Smooth muscle cell (in vitro differentiated cells): ENCODE measurements around the gene CHD9NB. TPM values are rescaled to one million over a fixed set of nuclear protein-coding genes. Genes with fewer than 3 reads are reported as not detected.

Source experiments
- DNase-seq: peaks from one replicate; lab custom pipeline; 2025; ENCODE audit not compliant: unreplicated experiment; lab: John Stamatoyannopoulos, UW
- H2AFZ ChIP-seq: fragments of 200-600 bp; sonication (generic); 2 replicates; pipeline ENCODE4 v1.6.0; 2016; ENCODE audit warnings: antibody characterized with exemption, low read depth, mild to moderate bottlenecking
- H3F3A ChIP-seq: fragments of 200-600 bp; sonication (generic); 2 replicates; pipeline ENCODE4 v1.6.0; 2017; ENCODE audit warnings: antibody characterized with exemption, low read depth
- H3K27ac ChIP-seq: fragments of 200-600 bp; sonication (generic); 2 replicates; pipeline ENCODE4 v1.5.1; 2016; ENCODE audit warnings: low read depth, mild to moderate bottlenecking
- H3K27me3 ChIP-seq: fragments of 200-600 bp; sonication (generic); 2 replicates; pipeline ENCODE4 v1.6.1; 2016; ENCODE audit warnings: low read depth, mild to moderate bottlenecking
- H3K36me3 ChIP-seq: fragments of 200-600 bp; sonication (generic); 2 replicates; pipeline ENCODE4 v1.5.1; 2016; ENCODE audit warnings: low read depth
- H3K4me1 ChIP-seq: fragments of 200-600 bp; sonication (generic); 2 replicates; pipeline ENCODE4 v1.5.1; 2016; ENCODE audit warnings: low read depth
- H3K4me2 ChIP-seq: fragments of 200-600 bp; sonication (generic); 2 replicates; pipeline ENCODE4 v1.6.0; 2016; ENCODE audit warnings: mild to moderate bottlenecking
- H3K4me3 ChIP-seq: fragments of 200-600 bp; sonication (generic); 2 replicates; pipeline ENCODE4 v1.5.1; 2016; ENCODE audit warnings: mild to moderate bottlenecking
- H3K79me2 ChIP-seq: fragments of 200-600 bp; sonication (generic); 2 replicates; pipeline ENCODE4 v1.6.0; 2016; ENCODE audit warnings: low read depth, mild to moderate bottlenecking
- H3K9ac ChIP-seq: fragments of 200-600 bp; sonication (generic); 2 replicates; pipeline ENCODE4 v1.6.0; 2016; ENCODE audit warnings: low read depth
- H3K9me3 ChIP-seq: fragments of 200-600 bp; sonication (generic); replicated peaks from 2 replicates; pipeline ENCODE4 v1.5.1; 2016; ENCODE audit warnings: low read depth
- H4K20me1 ChIP-seq: fragments of 200-600 bp; sonication (generic); 2 replicates; pipeline ENCODE4 v1.6.0; 2016; ENCODE audit warnings: low read depth
- WGBS: methylation state at CpG from one replicate; pipeline ENCODE4 v1.1.7; 2016; ENCODE audit warnings: low lambda C conversion rate; 5-methylcytosine and 5-hydroxymethylcytosine counted together
- polyA plus RNA-seq: library from polyadenylated mRNA; unstranded; fragments of >200 nt; fragmentation: Nextera tagmentation; extraction: Ambion mirVana; gene quantifications from 2 replicates; pipeline ENCODE4 v1.2.1, GENCODE V29; 2016
- total RNA-seq: library from RNA; depleted of rRNA; stranded (reverse); fragments of >200 nt; gene quantifications from 2 replicates; pipeline ENCODE4 v1.2.3, GENCODE V29; 2014
- TF ChIP-seq, protein P1 (sequence below): fragments of 200-600 bp; sonication (generic); IDR thresholded peaks from 2 replicates; pipeline ENCODE4 v1.5.1; 2017; ENCODE audit warnings: borderline replicate concordance, mild to moderate bottlenecking, antibody characterized with exemption; ENCODE audit not compliant: insufficient read depth, poor library complexity, severe bottlenecking

CHD9NB gene
- total and polyA plus RNA-seq, 2 experiments from 2014 or later, result not detected

DNA sequence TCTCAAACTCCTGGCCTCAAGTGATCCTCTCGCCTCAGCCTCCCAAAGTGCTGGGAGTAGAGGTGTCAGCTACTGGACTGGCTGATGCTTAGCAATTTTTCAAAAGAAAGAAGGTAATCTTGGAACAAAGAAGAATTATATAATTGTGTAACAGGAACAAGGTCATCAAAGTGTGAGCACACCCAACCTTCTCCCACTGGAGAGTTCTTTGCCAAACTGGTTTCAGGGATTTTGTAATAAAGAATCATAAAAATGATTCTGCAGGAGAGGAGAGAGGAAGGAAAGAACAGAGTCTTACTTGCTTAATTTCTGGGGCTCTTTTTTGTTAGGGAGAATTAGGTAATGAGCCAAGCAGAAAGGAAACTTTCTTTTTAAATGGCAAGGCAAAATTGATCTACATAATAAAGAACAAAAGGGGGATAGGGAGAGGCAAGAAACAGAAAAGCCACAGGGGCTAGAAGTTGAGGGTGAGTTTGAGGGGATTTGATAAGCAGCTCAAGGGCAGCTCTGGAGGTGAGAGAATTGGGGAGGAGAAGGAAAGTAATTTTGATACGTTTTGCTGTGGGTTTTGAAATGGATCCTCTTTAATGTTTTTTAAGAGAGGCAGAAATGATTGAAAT is 21.3 kb downstream of the CHD9NB start:
- H2AFZ ChIP-seq, result no peak overlapping the region
- DNase-seq, result no peak
- peaks cover 6% of the 10 kb centered on the region for H3K4me1 ChIP-seq
- 49% methylated on average over 2 of the region's 2 CpGs for WGBS
- H3K36me3 ChIP-seq, result no peaks in the 10 kb centered on the region
- no peaks in the 10 kb centered on the region for H3F3A ChIP-seq
- H3K9me3 ChIP-seq, result no peaks in the 10 kb centered on the region
- no peaks in the 10 kb centered on the region for H4K20me1 ChIP-seq
- peak overlapping the region; percentile 58 for H3K4me2 ChIP-seq
- H3K27me3 ChIP-seq, result no peaks in the 10 kb centered on the region
- H3K79me2 ChIP-seq, result no peaks in the 10 kb centered on the region
- H3K9ac ChIP-seq, result no peak overlapping the region
- TF ChIP-seq, protein P1, sequence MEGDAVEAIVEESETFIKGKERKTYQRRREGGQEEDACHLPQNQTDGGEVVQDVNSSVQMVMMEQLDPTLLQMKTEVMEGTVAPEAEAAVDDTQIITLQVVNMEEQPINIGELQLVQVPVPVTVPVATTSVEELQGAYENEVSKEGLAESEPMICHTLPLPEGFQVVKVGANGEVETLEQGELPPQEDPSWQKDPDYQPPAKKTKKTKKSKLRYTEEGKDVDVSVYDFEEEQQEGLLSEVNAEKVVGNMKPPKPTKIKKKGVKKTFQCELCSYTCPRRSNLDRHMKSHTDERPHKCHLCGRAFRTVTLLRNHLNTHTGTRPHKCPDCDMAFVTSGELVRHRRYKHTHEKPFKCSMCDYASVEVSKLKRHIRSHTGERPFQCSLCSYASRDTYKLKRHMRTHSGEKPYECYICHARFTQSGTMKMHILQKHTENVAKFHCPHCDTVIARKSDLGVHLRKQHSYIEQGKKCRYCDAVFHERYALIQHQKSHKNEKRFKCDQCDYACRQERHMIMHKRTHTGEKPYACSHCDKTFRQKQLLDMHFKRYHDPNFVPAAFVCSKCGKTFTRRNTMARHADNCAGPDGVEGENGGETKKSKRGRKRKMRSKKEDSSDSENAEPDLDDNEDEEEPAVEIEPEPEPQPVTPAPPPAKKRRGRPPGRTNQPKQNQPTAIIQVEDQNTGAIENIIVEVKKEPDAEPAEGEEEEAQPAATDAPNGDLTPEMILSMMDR, result no peak
- H3K4me3 ChIP-seq, result no peak overlapping the region
- no peak overlapping the region for H3K27ac ChIP-seq

DNA sequence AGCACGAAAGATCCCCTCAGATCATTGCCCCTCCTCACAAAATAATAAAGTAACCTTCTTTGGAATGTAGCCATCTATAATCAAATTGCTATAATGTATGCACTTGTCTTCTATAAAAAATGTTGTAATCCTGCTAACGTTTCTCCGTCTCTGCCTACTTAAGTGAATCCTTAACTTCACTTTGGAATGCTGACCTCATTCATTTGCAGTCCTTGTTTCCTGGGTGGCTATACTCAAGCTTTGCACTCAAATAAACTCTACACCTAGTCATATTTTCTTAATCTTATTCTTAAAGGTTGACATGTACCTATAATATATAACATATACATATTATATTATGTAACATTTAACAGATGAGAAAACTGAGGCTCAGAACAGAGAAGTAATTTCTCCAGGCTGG is 22.7 kb downstream of the CHD9NB start:
- H4K20me1 ChIP-seq, result no peaks in the 10 kb centered on the region
- H3K4me1 ChIP-seq, result peaks cover 6% of the 10 kb centered on the region
- DNase-seq, result no peak
- H3F3A ChIP-seq, result no peaks in the 10 kb centered on the region
- H3K9ac ChIP-seq, result no peak overlapping the region
- no peaks in the 10 kb centered on the region for H3K27me3 ChIP-seq
- no peak overlapping the region for H2AFZ ChIP-seq
- TF ChIP-seq, protein P1, result no peak
- 67% methylated on average over 3 of the region's 3 CpGs for WGBS
- no peaks in the 10 kb centered on the region for H3K36me3 ChIP-seq
- no peaks in the 10 kb centered on the region for H3K79me2 ChIP-seq
- H3K4me2 ChIP-seq, result no peak overlapping the region
- no peak overlapping the region for H3K27ac ChIP-seq
- H3K9me3 ChIP-seq, result no peaks in the 10 kb centered on the region
- no peak overlapping the region for H3K4me3 ChIP-seq

DNA sequence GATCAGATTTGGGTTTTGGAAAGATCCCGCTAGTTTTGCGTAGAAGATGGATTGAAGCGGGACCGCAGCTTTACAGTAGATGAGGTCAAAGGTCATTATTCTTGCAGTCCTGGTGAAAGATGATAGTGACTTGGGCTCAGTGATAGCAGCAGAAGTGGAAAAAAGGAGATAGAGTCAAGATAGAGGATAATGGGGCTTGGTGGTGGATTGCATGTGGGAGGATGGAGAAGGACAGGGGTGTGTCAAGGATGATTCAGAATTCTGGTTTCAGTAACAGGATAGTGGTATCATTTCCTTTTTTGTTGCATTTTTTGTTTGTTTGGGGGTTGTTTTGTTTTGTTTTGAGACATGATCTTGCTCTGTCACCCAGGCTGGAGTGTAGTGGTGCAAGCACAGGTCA is 28.7 kb downstream of the CHD9NB start:
- Histone ChIP-seq H3K9me3 (no peaks in the 10 kb centered on the region), H2AFZ (no peak overlapping the region), H3F3A (no peaks in the 10 kb centered on the region), H3K4me1 (no peaks in the 10 kb centered on the region), H3K4me3 (no peak overlapping the region), H4K20me1 (no peaks in the 10 kb centered on the region), H3K79me2 (no peaks in the 10 kb centered on the region), H3K27ac (no peak overlapping the region), H3K9ac (no peak overlapping the region), H3K27me3 (no peaks in the 10 kb centered on the region), H3K4me2 (no peak overlapping the region), H3K36me3 (no peaks in the 10 kb centered on the region)
- WGBS, result 97% methylated on average over 4 of the region's 4 CpGs
- DNase-seq, result no peak
- TF ChIP-seq, protein P1, result no peak

DNA sequence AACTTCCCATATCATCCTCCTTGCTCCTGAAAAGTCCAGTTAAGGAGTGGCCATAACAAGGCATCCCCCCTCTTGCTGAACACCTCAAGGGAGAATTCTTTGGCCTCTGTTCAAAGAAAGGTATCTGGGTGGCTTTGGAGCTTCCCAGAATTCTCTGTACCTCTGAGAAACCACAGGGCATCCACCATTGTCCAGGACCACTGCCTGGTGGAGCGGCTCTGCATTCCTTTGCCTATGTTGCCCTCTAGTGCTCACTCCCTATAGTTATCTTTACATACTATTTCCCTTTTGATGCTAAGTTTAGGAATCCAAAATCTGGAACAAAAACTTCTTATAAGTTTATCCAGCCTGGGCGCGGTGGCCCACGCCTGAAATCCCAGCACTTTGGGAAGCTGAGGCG is 30.3 kb downstream of the CHD9NB start:
- no peak overlapping the region for H3K4me2 ChIP-seq
- no peak overlapping the region for H3K4me3 ChIP-seq
- no peaks in the 10 kb centered on the region for H3K27me3 ChIP-seq
- 5% methylated on average over 5 of the region's 5 CpGs for WGBS
- no peak overlapping the region for H3K27ac ChIP-seq
- H3K4me1 ChIP-seq, result no peaks in the 10 kb centered on the region
- H3K36me3 ChIP-seq, result no peaks in the 10 kb centered on the region
- no peak overlapping the region for H3K9ac ChIP-seq
- H3K79me2 ChIP-seq, result no peaks in the 10 kb centered on the region
- H4K20me1 ChIP-seq, result no peaks in the 10 kb centered on the region
- no peak overlapping the region for H2AFZ ChIP-seq
- no peaks in the 10 kb centered on the region for H3K9me3 ChIP-seq
- H3F3A ChIP-seq, result no peaks in the 10 kb centered on the region
- no peak for DNase-seq
- TF ChIP-seq, protein P1, result peak; percentile 71
